OCI-LY3 (cell line): Measurements from ENCODE around the gene POFUT2.

Experiments
- H2AFZ ChIP-seq: fragments of 200-600, 300-600 bp; shearing (Covaris generic); 2 replicates; pipeline ENCODE4 v1.6.0; 2014; ENCODE audit warnings: antibody characterized with exemption, low read depth, low read length
- H3K27ac ChIP-seq: fragments of 200-600, 300-600 bp; sonication (generic); 2 replicates; pipeline ENCODE4 v1.5.1; 2014; ENCODE audit warnings: mild to moderate bottlenecking, low read length, moderate library complexity, mixed read lengths
- H3K27me3 ChIP-seq: fragments of 200-600, 300-600 bp; sonication (generic); 2 replicates; pipeline ENCODE4 v1.6.1; 2014; ENCODE audit warnings: low read depth, low read length, mixed read lengths
- H3K36me3 ChIP-seq: fragments of 200-600, 300-600 bp; sonication (generic); replicated peaks from 2 replicates; pipeline ENCODE3; 2014; ENCODE audit warnings: low read depth, low read length, mixed read lengths
- H3K4me1 ChIP-seq: fragments of 300-600, 200-600 bp; sonication (generic); 2 replicates; pipeline ENCODE4 v1.6.1; 2014; ENCODE audit warnings: low read length, mixed read lengths
- H3K4me2 ChIP-seq: fragments of 200-600, 300-600 bp; sonication (generic); 2 replicates; pipeline ENCODE4 v1.6.1; 2014; ENCODE audit warnings: low read length, mixed read lengths
- H3K4me3 ChIP-seq: fragments of 300-600, 200-600 bp; sonication (generic); 2 replicates; pipeline ENCODE4 v1.5.1; 2014; ENCODE audit warnings: antibody characterized with exemption, mild to moderate bottlenecking, low read length, moderate library complexity
- H3K79me2 ChIP-seq: fragments of 300-600, 200-600 bp; shearing (Covaris generic); 2 replicates; pipeline ENCODE4 v1.6.1; 2014; ENCODE audit warnings: mild to moderate bottlenecking, low read length, mixed read lengths
- H3K9ac ChIP-seq: fragments of 300-600, 200-600 bp; shearing (Covaris generic); 2 replicates; pipeline ENCODE4 v1.6.0; 2014; ENCODE audit warnings: mild to moderate bottlenecking, low read length, moderate library complexity
- H3K9me3 ChIP-seq: fragments of 200-600, 300-600 bp; shearing (Covaris generic); 2 replicates; pipeline ENCODE4 v1.6.1; 2014; ENCODE audit warnings: low read length, mixed read lengths; ENCODE audit not compliant: insufficient read depth
- H4K20me1 ChIP-seq: fragments of 200-600, 300-600 bp; sonication (generic); 2 replicates; pipeline ENCODE4 v1.6.1; 2016; ENCODE audit warnings: low read length, mixed read lengths; ENCODE audit not compliant: insufficient read depth
- CTCF ChIP-seq: fragments of 200-600, 300-600 bp; sonication (generic); IDR thresholded peaks from 2 replicates; pipeline ENCODE4 v1.5.1; 2014; ENCODE audit warnings: antibody characterized with exemption, low read length, low read depth
- EZH2phosphoT487 ChIP-seq: fragments of 200-600 bp; shearing (Covaris generic); IDR thresholded peaks from 2 replicates; pipeline ENCODE4 v1.6.1; 2018; ENCODE audit warnings: antibody characterized with exemption, mixed run types, low read depth

The POFUT2 gene

GRCh38 chr21:45305836-45306235 is 18.1 kb upstream of the POFUT2 start:
- Histone ChIP-seq H2AFZ (no peak overlapping the region), H3K9me3 (no peaks in the 10 kb centered on the region), H3K79me2 (no peaks in the 10 kb centered on the region), H3K36me3 (no peaks in the 10 kb centered on the region), H3K9ac (no peak overlapping the region), H3K4me3 (no peak overlapping the region), H4K20me1 (no peaks in the 10 kb centered on the region), H3K4me1 (no peaks in the 10 kb centered on the region), H3K4me2 (no peak overlapping the region), H3K27ac (no peak overlapping the region), H3K27me3 (no peaks in the 10 kb centered on the region)
- TF ChIP-seq EZH2phosphoT487 = no peak
- no peak for TF ChIP-seq CTCF

DNA sequence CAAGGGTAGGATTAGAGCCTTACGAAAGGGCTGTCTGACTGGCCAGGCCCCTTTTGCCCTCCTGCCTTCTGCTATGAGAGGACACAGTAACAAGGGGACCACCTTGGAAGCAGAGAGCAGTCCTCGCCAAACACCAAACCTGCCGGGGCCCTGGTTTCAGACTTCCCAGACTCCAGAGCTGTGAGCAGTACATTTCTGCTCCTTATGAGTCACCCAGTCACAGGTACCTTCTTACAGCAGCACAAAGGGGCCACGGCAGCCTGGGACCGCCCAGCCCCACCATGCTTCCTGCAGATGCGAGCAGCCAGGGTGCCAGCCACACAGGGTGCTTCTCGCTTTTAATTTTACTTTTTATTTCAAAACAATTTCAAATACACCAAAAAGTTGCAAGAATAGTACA is 17.2 kb upstream of the POFUT2 start:
- no peaks in the 10 kb centered on the region for H3K9me3 ChIP-seq
- no peak overlapping the region for H3K4me3 ChIP-seq
- no peak overlapping the region for H3K4me2 ChIP-seq
- H3K27ac ChIP-seq = no peak overlapping the region
- TF ChIP-seq EZH2phosphoT487 (no peak), CTCF (no peak)
- H3K9ac ChIP-seq = no peak overlapping the region
- H3K79me2 ChIP-seq = no peaks in the 10 kb centered on the region
- no peaks in the 10 kb centered on the region for H3K36me3 ChIP-seq
- no peaks in the 10 kb centered on the region for H3K27me3 ChIP-seq
- no peaks in the 10 kb centered on the region for H4K20me1 ChIP-seq
- no peaks in the 10 kb centered on the region for H3K4me1 ChIP-seq
- H2AFZ ChIP-seq = no peak overlapping the region

- TF ChIP-seq EZH2phosphoT487 (no peak), CTCF (no peak)
- Histone ChIP-seq H3K36me3 (no peaks in the 10 kb centered on the region), H3K4me3 (no peak overlapping the region), H3K9me3 (no peaks in the 10 kb centered on the region), H3K79me2 (no peaks in the 10 kb centered on the region), H3K4me1 (no peaks in the 10 kb centered on the region), H3K9ac (no peak overlapping the region), H3K27ac (no peak overlapping the region), H3K4me2 (no peak overlapping the region), H2AFZ (no peak overlapping the region), H3K27me3 (no peaks in the 10 kb centered on the region), H4K20me1 (no peaks in the 10 kb centered on the region)
These were observed 16.8 kb upstream of the POFUT2 start for GRCh38 chr21:45304476-45304830.

GRCh38 chr21:45303751-45304475 is 16.2 kb upstream of the POFUT2 start:
- no peak for TF ChIP-seq EZH2phosphoT487
- no peak for TF ChIP-seq CTCF
- Histone ChIP-seq H3K27ac (no peak overlapping the region), H3K9ac (no peak overlapping the region), H2AFZ (no peak overlapping the region), H3K36me3 (no peaks in the 10 kb centered on the region), H3K27me3 (no peaks in the 10 kb centered on the region), H4K20me1 (no peaks in the 10 kb centered on the region), H3K4me3 (no peak overlapping the region), H3K79me2 (no peaks in the 10 kb centered on the region), H3K9me3 (no peaks in the 10 kb centered on the region), H3K4me2 (no peak overlapping the region), H3K4me1 (no peaks in the 10 kb centered on the region)
